ENCODE measurements around the gene RGMB.

The RGMB gene, protein sequence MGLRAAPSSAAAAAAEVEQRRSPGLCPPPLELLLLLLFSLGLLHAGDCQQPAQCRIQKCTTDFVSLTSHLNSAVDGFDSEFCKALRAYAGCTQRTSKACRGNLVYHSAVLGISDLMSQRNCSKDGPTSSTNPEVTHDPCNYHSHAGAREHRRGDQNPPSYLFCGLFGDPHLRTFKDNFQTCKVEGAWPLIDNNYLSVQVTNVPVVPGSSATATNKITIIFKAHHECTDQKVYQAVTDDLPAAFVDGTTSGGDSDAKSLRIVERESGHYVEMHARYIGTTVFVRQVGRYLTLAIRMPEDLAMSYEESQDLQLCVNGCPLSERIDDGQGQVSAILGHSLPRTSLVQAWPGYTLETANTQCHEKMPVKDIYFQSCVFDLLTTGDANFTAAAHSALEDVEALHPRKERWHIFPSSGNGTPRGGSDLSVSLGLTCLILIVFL

DNA sequence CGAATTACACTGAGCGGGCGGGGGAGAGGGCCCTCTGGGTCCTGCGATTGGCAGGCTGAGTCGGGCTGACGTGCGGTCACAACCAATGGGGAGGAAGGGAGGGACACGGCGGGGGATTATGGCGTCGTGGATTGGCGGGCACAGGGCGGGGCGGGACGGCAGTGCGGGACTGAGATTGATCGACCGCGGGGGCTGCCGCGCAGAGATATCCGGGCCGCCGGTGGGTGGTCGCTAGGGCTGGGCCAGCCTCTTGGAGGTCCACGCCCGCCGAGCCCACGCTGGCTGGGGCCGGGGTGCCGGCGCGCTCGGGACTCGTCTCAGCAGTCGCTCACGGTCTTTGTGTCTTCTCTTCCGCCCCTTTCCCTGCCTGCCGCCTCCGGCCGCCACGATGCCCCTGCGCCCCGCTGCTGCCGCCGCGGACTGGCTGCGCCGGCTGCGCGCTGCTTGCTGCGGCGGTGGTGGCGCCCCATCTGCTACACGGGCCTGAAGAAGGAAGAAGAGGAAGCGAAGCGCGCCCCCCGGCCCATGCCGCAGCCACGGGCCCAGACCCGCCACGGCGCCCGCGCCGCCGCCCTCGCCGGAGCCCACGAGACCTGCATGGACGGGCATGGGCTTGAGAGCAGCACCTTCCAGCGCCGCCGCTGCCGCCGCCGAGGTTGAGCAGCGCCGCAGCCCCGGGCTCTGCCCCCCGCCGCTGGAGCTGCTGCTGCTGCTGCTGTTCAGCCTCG lies at the start of gene RGMB:
Gene RGMB, plus strand, starts transcription at position 200 of the 728 bp plus-strand sequence. Its CDS starts 408 bp downstream, at position 608.
- H3K27me3 ChIP-seq (ENCODE audit: insufficient read depth, low read length): no peaks in the 10 kb centered on the region
- H4K20me1 ChIP-seq (ENCODE audit: insufficient read depth, low read length): no peaks in the 10 kb centered on the region
- H3K36me3 ChIP-seq (ENCODE audit: insufficient read depth, low read length): no peaks in the 10 kb centered on the region
- peak within 1 kb of the TSS; percentile 9; the same call in 1 of the 2 replicates for H3K9ac ChIP-seq (ENCODE audit: low read length)
- no peak within 1 kb of the TSS for H2AFZ ChIP-seq (ENCODE audit: low read length)
- H3K79me2 ChIP-seq (ENCODE audit: insufficient read depth, low read length): no peaks in the 10 kb centered on the region
- no peaks in the 10 kb centered on the region for H3K9me3 ChIP-seq (ENCODE audit: low read length)
- no peak within 1 kb of the TSS for H3K27ac ChIP-seq (ENCODE audit: low read depth, low read length, poor library complexity, severe bottlenecking)
- no peaks in the 10 kb centered on the region for H3F3A ChIP-seq (ENCODE audit: insufficient read depth, low read length)
- H3K4me2 ChIP-seq (ENCODE audit: low read length): peak within 1 kb of the TSS; percentile 67
- peaks cover 35% of the 10 kb centered on the region for H3K4me1 ChIP-seq (ENCODE audit: insufficient read depth, low read length, severe bottlenecking)
- H3K4me3 ChIP-seq (ENCODE audit: low read depth, low read length, poor library complexity, severe bottlenecking): peak within 1 kb of the TSS; percentile 63
- H3K9me2 ChIP-seq (ENCODE audit: low read depth, low read length): no peaks in the 10 kb centered on the region
- no peak for TF ChIP-seq EZH2 (IDR thresholded peaks at IDR 0.05; ENCODE audit: borderline replicate concordance, low read length)
- TF ChIP-seq, protein P1, sequence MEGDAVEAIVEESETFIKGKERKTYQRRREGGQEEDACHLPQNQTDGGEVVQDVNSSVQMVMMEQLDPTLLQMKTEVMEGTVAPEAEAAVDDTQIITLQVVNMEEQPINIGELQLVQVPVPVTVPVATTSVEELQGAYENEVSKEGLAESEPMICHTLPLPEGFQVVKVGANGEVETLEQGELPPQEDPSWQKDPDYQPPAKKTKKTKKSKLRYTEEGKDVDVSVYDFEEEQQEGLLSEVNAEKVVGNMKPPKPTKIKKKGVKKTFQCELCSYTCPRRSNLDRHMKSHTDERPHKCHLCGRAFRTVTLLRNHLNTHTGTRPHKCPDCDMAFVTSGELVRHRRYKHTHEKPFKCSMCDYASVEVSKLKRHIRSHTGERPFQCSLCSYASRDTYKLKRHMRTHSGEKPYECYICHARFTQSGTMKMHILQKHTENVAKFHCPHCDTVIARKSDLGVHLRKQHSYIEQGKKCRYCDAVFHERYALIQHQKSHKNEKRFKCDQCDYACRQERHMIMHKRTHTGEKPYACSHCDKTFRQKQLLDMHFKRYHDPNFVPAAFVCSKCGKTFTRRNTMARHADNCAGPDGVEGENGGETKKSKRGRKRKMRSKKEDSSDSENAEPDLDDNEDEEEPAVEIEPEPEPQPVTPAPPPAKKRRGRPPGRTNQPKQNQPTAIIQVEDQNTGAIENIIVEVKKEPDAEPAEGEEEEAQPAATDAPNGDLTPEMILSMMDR (IDR thresholded peaks at IDR 0.05; ENCODE audit: low read length): no peak

DNA sequence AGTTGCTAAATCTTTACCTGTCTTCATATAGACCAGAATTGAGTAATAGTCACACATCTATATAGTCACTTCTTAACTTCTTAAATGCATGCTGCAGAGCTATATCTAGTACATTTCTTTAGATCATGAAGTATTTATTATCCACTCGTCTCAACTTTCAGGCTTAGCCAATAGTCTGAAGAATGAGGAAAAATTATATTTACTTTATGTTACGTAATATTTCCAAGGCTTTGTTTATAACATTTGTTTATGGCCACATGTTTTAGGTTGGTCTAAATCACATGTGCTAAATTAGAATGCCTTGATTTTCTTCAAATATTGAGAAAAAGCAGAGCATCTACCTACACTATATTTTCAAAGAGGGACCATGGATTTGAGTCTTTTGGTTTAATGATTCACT lies 47.2 kb upstream of the RGMB start:
- Histone ChIP-seq H3K4me1 (ENCODE audit: insufficient read depth, low read length, severe bottlenecking) (no peaks in the 10 kb centered on the region), H3F3A (ENCODE audit: insufficient read depth, low read length) (no peaks in the 10 kb centered on the region), H3K9me3 (ENCODE audit: low read length) (no peaks in the 10 kb centered on the region), H4K20me1 (ENCODE audit: insufficient read depth, low read length) (no peaks in the 10 kb centered on the region), H3K4me2 (ENCODE audit: low read length) (no peak overlapping the region), H3K9ac (ENCODE audit: low read length) (no peak overlapping the region), H3K79me2 (ENCODE audit: insufficient read depth, low read length) (no peaks in the 10 kb centered on the region), H3K27ac (ENCODE audit: low read depth, low read length, poor library complexity, severe bottlenecking) (no peak overlapping the region), H3K4me3 (ENCODE audit: low read depth, low read length, poor library complexity, severe bottlenecking) (no peak overlapping the region), H3K27me3 (ENCODE audit: insufficient read depth, low read length) (no peaks in the 10 kb centered on the region), H2AFZ (ENCODE audit: low read length) (no peak overlapping the region), H3K36me3 (ENCODE audit: insufficient read depth, low read length) (no peaks in the 10 kb centered on the region), H3K9me2 (ENCODE audit: low read depth, low read length) (no peaks in the 10 kb centered on the region)
- no peak for TF ChIP-seq EZH2 (IDR thresholded peaks at IDR 0.05; ENCODE audit: borderline replicate concordance, low read length)
- TF ChIP-seq, protein P1 (IDR thresholded peaks at IDR 0.05; ENCODE audit: low read length): no peak

DNA sequence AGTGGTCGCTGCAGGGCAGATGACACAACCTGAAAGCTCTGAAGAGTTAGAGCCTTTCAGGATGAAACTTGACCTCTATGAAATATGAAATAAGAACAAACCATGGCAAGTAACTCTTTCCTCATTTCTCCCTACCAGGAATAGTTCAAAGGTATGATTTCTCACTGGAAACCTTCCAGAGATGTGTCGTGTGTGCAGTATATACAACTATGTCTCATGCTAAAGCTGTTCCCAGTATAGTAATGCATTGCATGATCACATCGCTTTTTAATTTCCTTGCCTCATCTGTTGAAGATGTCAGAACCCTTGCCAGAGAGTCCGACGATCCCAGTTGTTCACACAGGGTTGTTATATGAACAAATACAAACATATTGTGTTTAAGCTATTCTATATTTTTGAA lies 45.8 kb upstream of the RGMB start:
- Histone ChIP-seq H3K4me3 (ENCODE audit: low read depth, low read length, poor library complexity, severe bottlenecking) (no peak overlapping the region), H2AFZ (ENCODE audit: low read length) (no peak overlapping the region), H3K9ac (ENCODE audit: low read length) (no peak overlapping the region), H4K20me1 (ENCODE audit: insufficient read depth, low read length) (no peaks in the 10 kb centered on the region), H3K27ac (ENCODE audit: low read depth, low read length, poor library complexity, severe bottlenecking) (no peak overlapping the region), H3K9me2 (ENCODE audit: low read depth, low read length) (no peaks in the 10 kb centered on the region), H3K36me3 (ENCODE audit: insufficient read depth, low read length) (no peaks in the 10 kb centered on the region), H3K9me3 (ENCODE audit: low read length) (no peaks in the 10 kb centered on the region), H3K4me1 (ENCODE audit: insufficient read depth, low read length, severe bottlenecking) (no peaks in the 10 kb centered on the region), H3K27me3 (ENCODE audit: insufficient read depth, low read length) (no peaks in the 10 kb centered on the region), H3F3A (ENCODE audit: insufficient read depth, low read length) (no peaks in the 10 kb centered on the region), H3K4me2 (ENCODE audit: low read length) (no peak overlapping the region), H3K79me2 (ENCODE audit: insufficient read depth, low read length) (no peaks in the 10 kb centered on the region)
- TF ChIP-seq, protein P1 (IDR thresholded peaks at IDR 0.05; ENCODE audit: low read length): no peak
- no peak for TF ChIP-seq EZH2 (IDR thresholded peaks at IDR 0.05; ENCODE audit: borderline replicate concordance, low read length)
